ENCODE data around the gene EMC8.

- no peak for TF ChIP-seq CTCF (IDR thresholded peaks at IDR 0.05)
- TF ChIP-seq ZFX (IDR thresholded peaks at IDR 0.05; ENCODE audit: borderline replicate concordance), result no peak
These were observed 30.6 kb upstream of the EMC8 start for GRCh38 chr16:85829751-85830445.
